ENCODE results near the gene ATOH1.

DNA sequence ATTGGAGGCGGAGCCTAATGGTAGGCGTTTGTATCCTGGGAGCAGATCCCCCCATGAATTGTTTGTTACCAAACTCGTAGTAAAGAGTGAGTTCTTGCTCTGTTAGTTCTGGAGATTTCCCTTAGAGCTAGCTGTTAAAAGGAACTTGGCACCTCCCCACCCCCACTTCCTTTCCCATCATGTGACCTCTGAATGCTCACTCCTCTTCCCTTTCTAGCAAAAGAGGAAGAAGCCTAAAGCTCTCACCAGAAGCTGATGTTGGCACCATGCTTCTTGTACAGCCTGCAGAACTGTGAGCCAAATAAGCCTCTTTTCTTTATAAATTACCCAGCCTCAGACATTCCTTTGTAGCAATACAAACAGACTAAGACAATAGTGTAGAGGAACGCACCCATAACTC lies 13.8 kb upstream of the ATOH1 start:
- TF ChIP-seq POLR2A (IDR thresholded peaks at IDR 0.05): no peak
- TF ChIP-seq, protein P1, sequence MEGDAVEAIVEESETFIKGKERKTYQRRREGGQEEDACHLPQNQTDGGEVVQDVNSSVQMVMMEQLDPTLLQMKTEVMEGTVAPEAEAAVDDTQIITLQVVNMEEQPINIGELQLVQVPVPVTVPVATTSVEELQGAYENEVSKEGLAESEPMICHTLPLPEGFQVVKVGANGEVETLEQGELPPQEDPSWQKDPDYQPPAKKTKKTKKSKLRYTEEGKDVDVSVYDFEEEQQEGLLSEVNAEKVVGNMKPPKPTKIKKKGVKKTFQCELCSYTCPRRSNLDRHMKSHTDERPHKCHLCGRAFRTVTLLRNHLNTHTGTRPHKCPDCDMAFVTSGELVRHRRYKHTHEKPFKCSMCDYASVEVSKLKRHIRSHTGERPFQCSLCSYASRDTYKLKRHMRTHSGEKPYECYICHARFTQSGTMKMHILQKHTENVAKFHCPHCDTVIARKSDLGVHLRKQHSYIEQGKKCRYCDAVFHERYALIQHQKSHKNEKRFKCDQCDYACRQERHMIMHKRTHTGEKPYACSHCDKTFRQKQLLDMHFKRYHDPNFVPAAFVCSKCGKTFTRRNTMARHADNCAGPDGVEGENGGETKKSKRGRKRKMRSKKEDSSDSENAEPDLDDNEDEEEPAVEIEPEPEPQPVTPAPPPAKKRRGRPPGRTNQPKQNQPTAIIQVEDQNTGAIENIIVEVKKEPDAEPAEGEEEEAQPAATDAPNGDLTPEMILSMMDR (IDR thresholded peaks at IDR 0.05): no peak

Data from testis (tissue), 2 donors.